ENCODE data around the gene DNAAF5.
A peak's percentile ranks its signal among the peaks of the same experiment; 100 is the strongest.
"Not testable (repeated sequence)": the region's sequence is repeated elsewhere in the genome, so short reads cannot be mapped to it uniquely, and the experiment has no call there.

The DNAAF5 gene

DNA sequence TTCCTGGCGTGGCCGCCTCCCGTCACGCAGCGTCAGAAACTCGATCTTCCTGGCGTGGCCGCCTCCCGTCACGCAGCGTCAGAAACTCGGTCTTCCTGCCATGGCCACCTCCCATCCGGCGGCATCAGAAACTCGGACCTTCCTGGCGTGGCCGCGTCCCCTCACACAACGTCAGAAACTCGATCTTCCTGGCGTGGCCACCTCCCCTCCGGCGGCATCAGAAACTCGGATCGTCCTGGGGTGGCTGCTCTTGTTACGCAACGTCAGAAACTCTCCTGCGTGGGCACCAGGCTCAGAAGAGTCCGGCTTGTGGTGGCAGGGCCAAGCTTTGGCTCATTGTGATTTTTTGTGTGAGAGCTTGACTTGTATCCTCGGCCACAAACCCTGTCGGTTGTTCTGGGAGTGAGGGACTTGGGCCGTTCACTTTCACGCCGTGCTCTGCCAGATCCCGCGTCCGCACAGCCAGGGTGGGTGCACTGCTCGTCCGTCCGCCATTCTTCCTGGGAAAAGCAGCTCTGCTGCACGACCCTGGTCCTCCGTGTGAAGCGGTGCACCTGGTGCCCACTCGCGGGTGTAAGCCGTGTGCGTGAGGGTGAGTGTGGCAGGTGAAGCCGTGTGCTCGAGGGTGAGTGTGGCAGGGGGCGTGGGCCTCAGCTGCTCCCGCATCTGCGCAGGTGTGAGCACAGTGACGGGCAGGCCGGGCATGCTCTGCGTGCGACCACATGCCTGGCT lies 56.4 kb downstream of the DNAAF5 start:
- DNase-seq (ENCODE audit: low spot score), result no peak

DNA sequence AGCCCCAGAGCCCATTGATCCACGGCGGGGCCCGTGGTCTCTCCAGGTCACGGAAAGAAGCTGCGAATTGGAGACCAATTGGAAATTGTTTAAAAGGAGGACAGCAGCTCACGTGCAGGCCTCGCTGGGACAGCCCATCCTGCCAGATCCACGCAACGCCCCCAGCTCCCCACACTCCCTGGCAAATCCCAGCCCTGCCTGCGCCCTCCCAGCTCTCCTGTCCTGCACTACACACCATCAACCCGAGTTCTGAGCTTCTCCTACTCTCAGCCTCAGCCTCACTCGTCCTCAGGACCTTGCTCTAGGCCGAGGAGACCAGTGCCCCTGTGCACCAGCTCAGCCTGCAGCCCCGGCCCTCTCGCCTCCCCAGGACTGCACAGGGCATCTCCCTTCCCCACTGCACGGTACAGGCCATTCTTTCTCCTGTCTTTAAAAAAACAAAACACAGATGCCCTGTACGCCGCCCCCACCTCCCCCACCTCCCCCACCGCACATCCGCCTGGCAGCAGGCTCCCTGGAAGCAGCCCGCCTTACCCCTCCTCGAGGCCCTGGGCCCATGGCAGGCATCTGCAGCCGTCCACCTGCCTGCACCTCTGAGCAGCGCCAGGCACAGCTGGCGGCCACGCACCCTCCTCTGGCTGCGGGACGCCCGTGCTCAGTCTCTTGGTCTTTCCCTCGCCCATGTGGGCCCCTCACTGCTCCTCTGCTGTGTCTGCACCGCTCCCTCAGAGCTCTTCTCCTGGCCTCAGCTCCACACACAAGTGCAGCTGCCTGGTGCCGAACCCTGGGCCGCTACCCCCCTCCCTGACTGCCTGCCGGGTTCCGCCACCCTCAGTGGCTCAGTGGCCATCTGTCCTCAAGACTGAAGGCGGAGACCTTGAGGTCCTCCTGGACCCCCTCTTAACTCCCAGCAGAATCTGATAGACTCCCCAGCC lies 57.3 kb downstream of the DNAAF5 start:
- DNase-seq (ENCODE audit: low spot score), result no peak

DNA sequence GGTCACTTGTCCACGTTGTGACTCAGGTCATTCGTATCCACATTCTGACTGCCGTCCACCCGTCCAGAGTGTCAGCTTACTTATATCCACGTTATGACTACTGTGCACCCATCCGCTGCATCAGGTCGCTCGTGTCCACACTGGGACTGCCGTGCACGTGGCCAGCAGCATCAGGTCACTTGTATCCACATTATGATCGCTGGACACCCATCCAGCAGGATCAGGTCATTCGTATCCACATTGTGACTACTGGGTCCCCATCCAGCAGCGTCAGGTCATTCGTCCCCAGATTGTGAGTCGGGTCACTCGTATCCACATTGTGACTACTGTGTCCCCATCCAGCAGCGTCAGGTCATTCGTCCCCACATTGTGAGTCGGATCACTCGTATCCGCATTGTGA lies 58.5 kb downstream of the DNAAF5 start:
- DNase-seq (ENCODE audit: low spot score), result no peak

DNA sequence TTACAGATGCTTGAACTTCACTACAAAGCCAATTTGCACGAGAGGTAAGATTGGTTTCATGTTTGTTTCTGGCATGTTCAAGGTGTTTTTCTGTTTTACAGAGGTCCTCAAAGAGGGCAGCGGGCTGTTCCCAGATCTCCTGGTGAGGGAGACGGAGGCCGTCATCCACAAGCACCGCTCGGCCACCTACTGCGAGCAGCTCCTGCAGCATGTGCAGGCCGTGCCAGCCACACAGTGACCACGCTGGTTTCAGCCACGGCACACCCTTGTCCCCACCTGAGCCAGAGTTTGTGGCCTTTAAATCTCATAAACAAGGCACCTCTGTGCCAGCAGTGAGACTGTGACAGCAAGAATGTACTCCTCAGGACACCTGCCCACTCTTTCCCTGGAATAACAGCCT lies 58.9 kb downstream of the DNAAF5 start:
- DNase-seq (ENCODE audit: low spot score), result no peak

DNA sequence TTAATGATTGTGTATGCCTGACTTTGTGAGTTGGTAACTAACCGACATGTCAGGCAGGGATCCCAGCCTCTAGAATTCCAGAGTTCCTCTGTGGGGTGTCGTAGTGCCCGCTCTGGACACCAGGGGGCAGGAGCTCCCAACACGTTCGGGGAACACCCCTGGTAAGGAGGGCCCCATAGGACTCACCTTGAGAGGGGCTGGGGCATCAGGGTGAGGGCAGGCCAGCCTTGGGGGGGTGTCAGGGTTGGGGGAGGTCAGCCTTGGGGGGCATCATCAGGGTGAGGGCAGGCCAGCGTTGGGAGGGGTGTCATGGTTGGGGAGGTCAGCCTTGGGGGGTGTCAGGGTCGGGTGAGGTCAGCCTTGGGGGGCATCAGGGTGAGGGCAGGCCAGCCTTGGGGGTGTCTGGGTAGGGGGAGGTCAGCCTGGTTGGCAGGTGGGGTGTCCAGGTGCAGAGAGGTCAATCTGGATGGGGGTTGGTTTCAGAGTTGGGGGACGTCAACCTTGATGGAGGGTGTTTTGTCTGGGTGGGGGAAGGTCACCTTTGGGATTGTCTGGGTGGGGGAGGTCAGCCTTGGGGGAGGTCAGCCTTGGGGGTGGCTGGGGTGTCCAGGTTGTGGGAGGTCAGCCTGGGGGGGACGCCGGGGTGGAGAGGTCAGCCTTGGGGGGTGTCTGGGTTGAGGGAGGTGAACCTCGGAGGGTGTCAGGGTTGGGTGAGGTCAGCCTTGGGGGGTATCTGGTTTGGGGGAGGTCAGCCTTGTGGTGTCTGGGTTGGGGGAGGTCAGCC lies 60.2 kb downstream of the DNAAF5 start:
- peak; percentile 71 for DNase-seq (ENCODE audit: low spot score)

DNA sequence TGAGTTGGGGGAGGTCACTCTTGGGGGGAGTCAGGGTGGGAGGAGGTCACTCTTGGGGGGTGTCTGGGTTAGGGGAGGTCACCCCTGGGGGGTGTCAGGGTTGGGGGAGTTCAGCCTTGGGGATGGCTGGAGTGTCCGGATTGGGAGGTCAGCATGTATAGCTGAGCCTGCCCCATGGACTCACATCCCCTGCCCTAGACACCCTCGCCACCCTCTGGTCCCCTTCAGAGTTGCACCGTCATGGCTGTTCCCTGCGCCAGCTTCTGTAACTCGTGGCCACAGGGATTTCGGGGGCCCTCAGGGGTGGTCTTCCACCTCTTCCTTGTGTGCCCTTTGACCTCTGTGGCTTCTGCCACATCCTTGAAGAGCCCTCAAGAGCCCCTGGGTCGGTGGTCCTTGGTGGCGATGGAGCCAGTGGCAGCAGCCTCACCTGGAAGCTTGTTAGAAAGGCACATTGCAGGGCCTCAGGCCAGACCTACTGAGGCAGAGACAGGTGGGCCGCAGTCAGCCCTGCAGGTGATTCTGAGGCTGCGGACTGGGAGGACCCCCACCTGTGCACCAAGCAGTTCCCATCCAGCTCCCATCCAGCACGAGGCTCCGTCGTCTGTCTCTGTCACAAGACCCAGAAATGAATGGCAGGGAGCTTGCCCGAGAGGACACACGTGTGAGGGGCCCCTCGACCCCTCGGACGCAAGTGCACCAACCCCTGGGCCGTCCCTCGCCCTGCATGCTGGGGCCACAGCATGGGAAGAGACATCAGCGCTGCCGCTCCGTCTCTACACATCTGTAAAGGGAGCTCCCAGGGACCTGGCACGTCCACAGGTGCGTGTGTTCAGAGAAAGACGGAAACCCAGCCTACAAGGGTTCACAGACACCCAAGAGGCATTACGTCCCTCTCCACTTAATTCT lies 61.1 kb downstream of the DNAAF5 start:
- DNase-seq (ENCODE audit: low spot score), result no peak

DNA sequence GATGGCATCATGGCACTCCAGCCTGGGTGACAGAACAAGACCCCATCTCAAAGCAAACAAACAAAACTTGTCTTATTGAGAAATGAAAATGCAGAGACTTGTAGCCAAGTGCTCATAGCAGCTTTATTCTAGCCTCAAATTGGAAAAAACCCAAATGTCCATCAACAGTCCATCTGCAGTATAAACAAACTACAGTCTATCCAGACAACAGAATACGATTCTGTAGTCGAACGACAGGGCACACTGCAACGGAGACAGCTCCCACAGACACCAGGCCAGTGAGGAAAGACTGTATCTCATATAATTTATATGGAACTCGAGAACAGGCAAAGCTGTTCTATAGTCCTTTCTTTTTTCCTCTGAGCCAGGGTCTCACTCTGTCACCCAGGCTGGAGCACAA lies 65.0 kb downstream of the DNAAF5 start:
- no peak for DNase-seq (ENCODE audit: low spot score)

DNA sequence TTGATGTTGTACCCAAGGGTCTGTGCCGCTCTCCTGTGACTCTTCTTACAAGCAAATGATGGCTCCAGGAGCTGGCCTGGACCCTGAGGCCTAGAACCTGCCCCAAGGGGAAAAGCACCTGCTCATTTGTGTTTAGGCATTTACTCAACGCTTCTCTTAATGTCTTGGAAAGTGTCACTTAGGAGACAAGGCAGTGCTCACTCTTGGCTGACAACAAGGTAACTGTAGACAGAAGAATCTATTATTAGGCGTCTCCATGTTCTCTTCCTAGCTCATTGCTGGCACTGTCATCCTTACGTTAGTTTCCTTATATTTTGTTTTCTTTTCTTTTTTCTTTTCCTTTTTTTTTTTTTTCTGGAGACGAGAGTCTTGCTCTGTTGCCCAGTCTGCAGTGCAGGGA lies 67.7 kb downstream of the DNAAF5 start:
- DNase-seq (ENCODE audit: low spot score), result no peak

DNA sequence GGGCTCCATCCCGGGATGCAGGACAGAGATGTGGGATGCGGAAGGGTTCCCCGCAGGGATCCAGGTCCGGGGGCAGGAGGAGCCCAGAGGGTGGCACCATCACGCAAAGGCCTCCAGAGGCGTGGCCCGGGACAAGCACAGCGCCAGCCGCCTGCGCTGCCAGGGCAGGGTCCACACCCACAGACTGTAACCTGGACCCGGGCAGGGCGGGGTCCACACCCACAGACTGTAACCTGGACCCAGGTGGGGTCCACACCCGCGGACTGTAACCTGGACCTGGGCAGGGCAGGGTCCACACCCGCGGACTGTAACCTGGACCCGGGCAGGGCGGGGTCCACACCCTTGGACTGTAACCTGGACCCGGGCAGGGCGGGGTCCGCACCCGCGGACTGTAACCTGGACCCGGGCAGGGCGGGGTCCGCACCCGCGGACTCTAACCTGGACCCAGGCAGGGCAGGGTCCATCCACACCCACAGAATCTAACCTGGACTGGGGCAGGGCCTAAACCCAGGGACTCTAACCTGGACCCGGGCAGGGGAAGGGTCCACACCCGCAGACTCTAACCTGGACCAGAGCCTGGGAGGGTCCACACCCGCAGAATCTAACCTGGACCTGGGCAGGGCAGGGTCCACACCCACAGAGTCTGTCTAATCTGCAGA lies 68.3 kb downstream of the DNAAF5 start:
- no peak for DNase-seq (ENCODE audit: low spot score)

DNA sequence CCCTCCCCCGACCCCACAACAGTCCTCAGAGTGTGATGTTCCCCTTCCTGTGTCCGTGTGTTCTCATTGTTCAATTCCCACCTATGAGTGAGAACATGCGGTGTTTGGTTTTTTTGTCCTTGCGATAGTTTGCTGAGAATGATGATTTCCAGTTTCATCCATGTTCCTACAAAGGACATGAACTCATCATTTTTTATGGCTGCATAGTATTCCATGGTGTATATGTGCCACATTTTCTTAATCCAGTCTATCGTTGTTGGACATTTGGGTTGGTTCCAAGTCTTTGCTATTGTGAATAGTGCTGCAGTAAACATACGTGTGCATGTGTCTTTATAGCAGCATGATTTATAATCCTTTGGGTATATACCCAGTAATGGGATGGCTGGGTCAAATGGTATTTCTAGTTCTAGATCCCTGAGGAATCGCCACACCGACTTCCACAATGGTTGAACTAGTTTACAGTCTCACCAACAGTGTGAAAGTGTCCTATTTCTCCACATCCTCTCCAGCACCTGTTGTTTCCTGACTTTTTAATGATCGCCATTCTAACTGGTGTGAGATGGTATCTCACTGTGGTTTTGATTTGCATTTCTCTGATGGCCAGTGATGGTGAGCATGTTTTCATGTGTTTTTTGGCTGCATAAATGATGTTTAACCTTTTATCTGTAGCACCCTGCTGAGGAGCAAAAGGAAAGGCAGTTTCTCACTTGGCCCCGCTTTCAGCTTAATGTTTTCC lies 70.1 kb downstream of the DNAAF5 start:
- not testable (repeated sequence) for DNase-seq (ENCODE audit: low spot score)

DNA sequence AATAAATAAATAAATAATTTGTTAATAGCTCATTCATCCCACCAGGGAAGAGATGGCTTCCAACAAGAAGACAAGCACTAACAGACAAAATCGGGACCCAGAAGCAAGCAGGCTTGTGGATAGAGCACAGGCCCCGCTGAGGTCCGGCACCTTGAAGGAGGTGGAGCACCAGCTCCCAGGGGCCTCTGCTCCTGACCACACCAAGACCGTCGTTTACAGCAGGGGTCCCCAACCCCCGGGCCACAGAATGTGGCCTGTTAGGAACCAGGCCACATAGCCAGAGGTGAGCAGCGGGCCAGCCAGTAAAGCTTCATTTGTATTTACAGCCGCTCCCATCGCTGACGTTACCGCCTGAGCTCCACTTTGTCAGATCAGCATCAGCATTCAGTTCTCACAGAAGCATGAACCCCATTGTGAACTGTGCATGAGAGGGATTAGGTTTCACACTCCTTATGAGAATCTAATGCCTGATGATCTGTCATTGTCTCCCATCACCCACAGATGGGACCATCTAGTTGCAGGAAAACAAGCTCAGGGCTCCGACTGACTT lies 72.5 kb downstream of the DNAAF5 start:
- no peak for DNase-seq (ENCODE audit: low spot score)

DNA sequence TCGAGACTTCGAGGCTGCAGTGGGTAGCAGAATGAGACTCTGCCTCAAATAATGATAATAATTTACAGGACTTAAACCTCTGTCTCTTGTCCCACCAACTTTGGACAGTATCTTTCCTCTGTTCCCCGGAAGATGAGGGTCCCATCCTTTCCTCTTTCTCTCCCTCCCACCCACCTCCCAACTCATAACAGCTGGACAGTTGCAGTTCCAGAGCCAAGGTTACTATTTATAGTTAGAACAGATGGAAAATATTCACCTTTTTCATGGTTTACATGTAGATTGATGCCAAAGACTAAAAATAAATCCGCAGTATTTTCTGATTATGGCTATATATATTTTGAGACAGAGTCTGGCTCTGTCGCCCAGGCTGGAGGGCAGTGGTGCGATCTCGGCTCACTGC lies 74.2 kb downstream of the DNAAF5 start:
- DNase-seq (ENCODE audit: low spot score), result no peak

DNA sequence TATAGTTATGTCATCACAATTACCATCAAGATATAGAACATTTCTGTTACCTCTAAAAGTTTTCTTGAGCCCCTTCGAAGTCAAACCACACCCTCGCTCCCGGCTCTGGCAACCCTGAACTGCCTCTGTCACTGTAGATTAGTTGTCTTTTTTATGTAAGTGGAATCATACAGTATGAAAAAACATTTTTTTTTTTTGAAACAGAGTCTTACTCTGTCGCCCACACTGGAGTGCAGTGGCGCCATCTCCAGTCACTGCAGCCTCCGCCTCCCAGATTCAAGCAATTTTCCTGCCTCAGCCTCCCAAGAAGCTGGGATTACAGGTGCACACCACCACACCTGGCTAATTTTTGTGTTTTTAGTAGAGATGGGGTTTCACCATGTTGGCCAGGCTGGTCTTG lies 74.9 kb downstream of the DNAAF5 start:
- DNase-seq (ENCODE audit: low spot score), result not testable (repeated sequence)

DNA sequence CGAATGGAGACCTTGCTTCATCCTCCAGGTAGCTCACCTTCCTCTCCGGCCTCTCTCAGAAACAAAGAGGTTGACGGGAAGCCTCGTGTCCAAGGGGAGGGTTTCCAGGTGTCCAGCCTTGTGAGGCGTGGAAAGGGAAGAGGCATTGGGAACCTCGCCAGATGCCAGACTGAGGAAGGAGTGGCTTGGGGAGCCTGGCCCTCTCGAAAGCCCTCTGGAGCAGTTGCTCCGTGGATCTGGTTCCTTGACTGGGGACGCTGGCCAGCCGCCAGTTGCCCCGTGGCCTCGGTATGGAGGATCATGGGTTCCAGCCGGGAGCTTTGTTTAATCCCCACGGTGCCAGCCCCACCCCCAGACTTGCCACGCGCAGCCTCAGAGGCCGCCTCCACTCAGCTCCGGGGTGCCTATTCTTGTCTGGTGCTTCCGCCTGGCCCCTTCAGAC lies 75.5 kb downstream of the DNAAF5 start:
- DNase-seq (ENCODE audit: low spot score), result peak; percentile 78

DNA sequence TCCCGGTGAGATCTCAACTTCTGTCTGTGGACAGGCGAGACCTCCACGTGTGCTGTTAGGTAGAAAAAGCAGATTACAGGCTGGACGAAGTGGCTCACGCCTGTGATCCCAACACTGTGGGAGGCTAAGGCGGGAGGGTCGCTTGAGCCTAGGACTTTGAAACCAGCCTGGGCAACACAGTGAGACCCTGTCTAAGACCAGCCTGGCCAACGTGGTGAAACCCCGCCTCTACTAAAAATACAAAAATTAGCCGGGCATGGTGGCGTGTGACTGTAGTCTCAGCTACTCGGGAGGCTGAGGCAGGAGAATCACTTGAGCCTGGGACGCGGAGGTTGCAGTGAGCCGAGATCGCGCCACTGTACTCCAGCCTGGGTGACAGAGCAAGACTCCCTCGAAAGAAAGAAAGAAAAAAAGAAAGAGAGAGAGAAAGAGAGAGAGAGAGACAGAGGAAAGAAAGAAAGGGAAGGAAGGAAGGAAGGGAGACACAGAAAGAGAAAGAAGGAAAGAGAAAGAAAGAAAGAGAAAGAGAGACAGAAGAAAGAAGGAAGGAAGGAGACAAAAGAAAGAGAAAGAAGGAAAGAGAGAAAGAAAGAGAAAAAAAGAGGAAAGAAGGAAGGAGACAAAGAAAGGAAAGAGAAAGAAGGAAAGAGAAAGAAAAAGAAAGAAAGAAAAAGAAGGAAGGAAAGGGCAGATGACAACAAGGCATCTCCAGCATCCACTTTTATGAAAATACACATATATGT lies 76.2 kb downstream of the DNAAF5 start:
- no peak for DNase-seq (ENCODE audit: low spot score)

DNA sequence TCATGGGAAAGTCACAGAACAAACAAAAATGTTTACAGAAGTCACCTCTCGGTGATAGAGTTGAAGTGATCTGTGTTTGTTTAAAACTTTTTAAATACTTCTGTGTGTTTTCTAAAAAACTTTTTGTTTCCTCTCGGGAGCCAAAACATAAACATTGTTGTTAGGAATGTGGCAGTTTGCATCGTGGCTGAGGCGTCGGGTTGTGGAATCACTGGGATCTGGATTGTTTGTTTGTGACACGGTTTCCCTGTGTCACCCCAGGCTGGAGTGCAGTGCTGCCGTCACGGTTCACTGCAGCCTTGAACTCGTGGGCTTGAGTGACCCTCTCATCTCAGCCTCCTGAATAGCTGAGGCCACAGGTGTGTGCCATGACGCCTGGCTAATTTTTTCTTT lies 76.7 kb downstream of the DNAAF5 start:
- DNase-seq (ENCODE audit: low spot score), result peak; percentile 64

DNA sequence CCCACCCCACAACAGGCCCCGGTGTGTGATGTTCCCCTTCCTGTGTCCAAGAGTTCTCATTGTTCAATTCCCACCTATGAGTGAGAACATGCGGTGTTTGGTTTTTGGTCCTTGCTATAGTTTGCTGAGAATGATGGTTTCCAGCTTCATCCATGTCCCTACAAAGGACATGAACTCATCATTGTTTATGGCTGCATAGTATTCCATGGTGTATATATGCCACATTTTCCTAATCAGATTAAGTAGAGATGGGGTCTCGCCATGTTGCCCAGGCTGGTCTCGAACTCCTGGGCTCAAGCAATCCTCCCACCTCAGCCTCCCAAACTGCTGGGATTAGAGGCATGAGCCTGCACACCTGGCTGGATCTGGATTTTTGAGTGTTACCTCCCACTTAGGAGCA lies 77.3 kb downstream of the DNAAF5 start:
- DNase-seq (ENCODE audit: low spot score), result not testable (repeated sequence)

DNA sequence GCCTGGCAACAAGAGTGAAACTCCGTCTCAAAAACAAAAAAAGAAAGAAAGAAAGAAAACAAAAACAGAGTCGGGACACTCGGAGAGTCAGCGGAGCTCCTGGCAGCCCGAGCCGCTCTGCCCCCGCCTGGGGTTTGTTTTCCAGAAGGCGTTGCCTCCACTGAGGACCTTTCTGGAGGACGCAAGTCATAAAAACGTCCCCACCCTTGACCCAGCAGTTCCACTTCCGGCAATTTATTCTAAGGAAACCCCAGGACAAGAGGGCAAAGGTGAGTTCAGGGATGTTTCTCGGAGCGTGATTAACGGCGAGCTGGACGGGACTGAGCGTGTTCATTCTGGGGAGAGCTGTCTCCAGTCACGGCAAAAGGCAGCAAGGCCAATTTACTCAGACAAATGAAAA lies 78.8 kb downstream of the DNAAF5 start:
- no peak for DNase-seq (ENCODE audit: low spot score)

Measured in kidney tubule cell (primary cell).